HG02840 (cell line): ENCODE measurements around the gene MAP4K5.

Source experiments
- ATAC-seq: cut with Tn5 transposase; IDR thresholded peaks from one replicate; pipeline ENCODE4 v1.9.1; 2021; ENCODE audit warnings: mild to moderate bottlenecking, moderate library complexity, moderate number of reproducible peaks; ENCODE audit not compliant: unreplicated experiment, low FRiP score

The MAP4K5 gene

GRCh38 chr14:50488521-50488920 is 43.8 kb downstream of the MAP4K5 start:
- no peak for ATAC-seq

GRCh38 chr14:50479041-50479440 is 53.3 kb downstream of the MAP4K5 start:
- ATAC-seq = no peak

GRCh38 chr14:50477760-50478159 is 54.6 kb downstream of the MAP4K5 start:
- ATAC-seq = no peak

GRCh38 chr14:50476134-50476533 is 56.2 kb downstream of the MAP4K5 start:
- no peak for ATAC-seq

DNA sequence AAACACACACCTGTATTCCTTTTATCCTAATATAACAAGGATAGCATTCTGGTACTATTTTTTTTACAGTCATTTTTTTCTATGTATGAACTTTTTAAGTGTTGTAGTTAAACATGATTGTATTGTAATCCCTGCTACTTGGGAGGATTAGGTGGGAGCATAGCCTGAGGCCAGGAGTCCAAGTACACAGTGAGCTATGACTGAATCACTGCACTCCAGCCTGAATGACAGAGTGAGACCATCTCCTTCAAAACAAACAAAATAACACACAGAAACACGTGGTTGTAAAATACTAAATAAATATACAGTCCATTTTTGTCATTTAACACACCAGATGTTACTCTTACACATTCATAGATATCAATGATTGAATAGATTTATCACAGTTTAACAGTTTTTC is 56.9 kb downstream of the MAP4K5 start:
- no peak for ATAC-seq

DNA sequence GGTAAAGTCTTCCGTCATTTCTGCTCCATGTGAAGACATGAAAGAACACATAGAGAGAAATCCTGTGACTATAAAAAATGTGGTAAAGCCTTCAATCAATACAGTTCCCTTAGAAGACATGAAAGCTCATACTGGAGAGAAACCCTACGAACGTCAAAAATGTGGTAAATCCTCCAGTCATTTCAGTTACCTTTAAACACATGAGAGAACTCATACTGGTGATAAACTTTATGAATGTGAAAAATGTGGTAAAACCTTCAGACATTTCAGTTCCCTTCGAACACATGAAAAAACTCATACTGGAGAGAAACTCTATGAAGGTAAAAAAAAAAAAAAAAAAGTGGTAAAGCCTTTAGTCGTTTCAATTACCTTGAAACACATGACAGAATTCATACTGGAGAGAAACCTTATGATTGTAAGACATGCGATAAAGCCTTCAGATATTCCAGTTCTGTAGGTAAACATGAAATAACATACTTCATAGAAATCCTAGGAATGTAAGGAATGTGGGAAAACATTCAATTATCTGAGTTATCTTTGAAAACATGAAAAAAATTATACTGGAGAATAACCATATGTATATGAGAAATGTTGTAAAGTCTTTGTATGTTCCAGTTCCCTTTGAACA is 60.4 kb downstream of the MAP4K5 start:
- no peak for ATAC-seq

GRCh38 chr14:50469982-50470381 is 62.4 kb downstream of the MAP4K5 start:
- no peak for ATAC-seq

DNA sequence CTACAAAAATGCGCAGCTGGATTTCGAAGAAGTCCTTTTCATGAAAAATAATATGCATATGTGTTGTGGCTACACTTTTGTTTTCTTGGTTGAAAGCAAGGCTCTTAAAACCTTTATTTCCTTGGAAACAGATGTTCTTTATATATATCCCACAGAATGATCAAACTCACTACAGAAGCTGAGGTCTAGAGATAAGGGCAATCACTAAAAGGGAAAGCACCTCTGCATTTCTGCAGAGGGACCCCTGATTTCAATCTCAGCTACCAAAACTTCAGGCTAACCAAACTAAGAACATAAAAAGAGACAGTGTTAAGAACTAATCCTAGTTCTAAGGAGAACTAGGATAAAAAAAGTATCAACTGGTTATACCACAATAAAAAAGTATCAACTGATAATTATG is 70.3 kb downstream of the MAP4K5 start:
- ATAC-seq = no peak

GRCh38 chr14:50453869-50454268 is 78.5 kb downstream of the MAP4K5 start:
- ATAC-seq = no peak

DNA sequence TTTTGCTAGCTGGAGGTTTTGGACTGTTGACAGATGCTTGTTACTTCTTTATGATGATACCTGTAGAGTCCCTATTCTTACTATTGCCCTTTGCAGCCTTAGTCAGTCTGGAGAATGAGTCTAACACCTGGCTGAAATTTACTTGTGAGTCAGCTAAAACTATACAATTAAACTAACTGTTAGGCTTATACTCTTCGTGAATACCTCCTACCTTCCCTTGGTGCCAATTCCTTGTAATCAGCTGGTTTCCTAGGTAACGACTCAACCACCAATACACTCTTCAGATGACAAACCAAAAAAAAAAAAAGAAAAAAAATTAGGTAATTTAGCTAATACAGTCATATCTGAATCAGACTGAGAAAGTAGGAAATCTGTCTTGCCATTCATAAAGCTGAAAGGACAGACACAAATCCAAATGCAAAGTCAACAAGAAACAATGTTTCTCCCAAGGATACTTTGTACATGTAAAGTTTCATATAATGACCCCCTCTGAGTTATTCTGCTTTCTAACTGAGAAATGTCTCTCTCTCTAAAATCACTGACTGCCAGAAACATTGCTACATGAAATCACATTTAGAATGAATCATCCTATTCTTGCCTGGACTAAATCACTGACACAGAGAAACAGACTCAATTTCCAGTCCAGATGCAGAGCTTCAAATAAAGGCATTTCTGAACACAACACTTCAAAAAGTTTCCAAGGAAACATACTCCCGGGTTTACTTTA is 79.2 kb downstream of the MAP4K5 start:
- no peak for ATAC-seq

DNA sequence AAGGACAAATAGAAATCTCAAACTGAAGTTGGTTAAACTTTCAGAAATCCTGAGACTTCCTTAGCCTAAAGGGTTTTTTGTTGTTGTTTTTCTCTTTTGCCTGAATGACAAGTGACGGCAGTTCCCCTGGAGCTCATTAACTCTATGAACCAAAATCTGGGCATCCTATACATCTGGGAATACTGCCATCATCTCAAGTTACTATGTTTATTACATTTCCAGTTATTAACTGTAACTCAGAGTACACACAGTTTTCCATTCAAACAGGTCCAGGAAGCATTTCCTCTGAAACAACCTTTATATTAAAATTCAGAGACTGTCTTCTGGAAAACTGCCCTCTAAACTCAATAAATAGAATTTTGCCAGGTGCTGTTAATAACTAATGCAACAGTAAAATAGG is 80.1 kb downstream of the MAP4K5 start:
- no peak for ATAC-seq

GRCh38 chr14:50451854-50452253 is 80.5 kb downstream of the MAP4K5 start:
- no peak for ATAC-seq

GRCh38 chr14:50447461-50447860 is 84.9 kb downstream of the MAP4K5 start:
- no peak for ATAC-seq

- ATAC-seq = no peak
Observed at GRCh38 chr14:50434528-50434927, 97.8 kb downstream of the MAP4K5 start.

- ATAC-seq = no peak
Observed at GRCh38 chr14:50432131-50432530, 100.2 kb downstream of the MAP4K5 start.

GRCh38 chr14:50425816-50426215 is 106.6 kb downstream of the MAP4K5 start:
- ATAC-seq = no peak

GRCh38 chr14:50425105-50425504 is 107.3 kb downstream of the MAP4K5 start:
- no peak for ATAC-seq

DNA sequence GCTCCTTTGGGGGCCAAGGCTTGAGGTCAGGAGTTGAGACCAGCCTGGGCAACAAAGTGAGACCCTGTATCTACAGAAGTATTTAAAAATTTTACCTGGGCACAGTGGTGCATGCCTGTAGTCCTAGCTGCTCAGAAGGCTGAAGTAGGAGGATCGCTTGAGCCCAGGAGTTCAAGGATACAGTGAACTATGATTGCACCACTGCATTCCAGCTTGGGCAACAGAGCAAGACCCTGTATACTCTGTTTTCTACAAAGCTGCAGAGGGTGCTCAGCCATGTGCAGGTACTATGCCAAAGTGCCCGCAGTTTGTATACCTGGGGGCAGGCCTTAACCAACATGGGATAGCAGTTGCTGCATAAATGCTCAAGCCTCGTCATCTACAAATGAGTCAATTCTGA is 108.8 kb downstream of the MAP4K5 start:
- ATAC-seq = no peak

- no peak for ATAC-seq
Observed at GRCh38 chr14:50421499-50421898, 110.9 kb downstream of the MAP4K5 start.

- ATAC-seq = no peak
Observed at GRCh38 chr14:50417853-50418252, 114.5 kb downstream of the MAP4K5 start.

- ATAC-seq = no peak
Observed at GRCh38 chr14:50410921-50411320, 121.4 kb downstream of the MAP4K5 start.

- ATAC-seq = no peak
Observed at GRCh38 chr14:50410071-50410470, 122.3 kb downstream of the MAP4K5 start.
